ENCODE measurements around the gene GPLD1. TPM values are rescaled to one million over a fixed set of nuclear protein-coding genes. Genes with fewer than 3 reads are reported as not detected.

GPLD1 gene
- total and polyA plus RNA-seq, 4 donors = 0.45 to 3.8 (median 1.7) TPM

DNA sequence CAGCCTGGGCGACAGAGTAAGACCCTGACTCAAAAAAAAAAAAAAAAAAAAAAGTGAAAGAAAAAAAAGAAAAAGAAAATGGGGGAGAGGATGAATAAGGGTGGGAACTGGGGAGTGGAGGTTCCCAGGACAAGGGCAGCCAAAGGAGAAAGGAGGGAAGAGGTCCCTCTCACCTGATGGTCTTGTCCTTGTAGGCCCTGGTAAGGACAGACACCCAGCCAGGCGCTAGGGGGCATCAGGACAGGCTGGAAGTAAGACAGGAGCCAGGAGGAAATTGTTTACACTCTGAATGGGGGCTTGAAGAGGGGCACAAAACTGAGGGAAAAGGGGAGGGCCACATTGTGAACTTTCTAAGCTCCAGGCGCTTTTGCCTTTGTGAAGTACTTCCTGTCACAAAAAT lies 3.1 kb upstream of the GPLD1 start:
- Histone ChIP-seq H3K36me3 (ENCODE audit: control insufficient read depth in 4 of 4, insufficient read depth in 4 of 4, low read length in 4 of 4) (peaks cover 0 to 4% (median 0%) of the 10 kb centered on the region in 4 donors), H3K27me3 (ENCODE audit: control insufficient read depth in 3 of 3, insufficient read depth in 3 of 3, low read length in 2 of 3) (no peaks in the 10 kb centered on the region), H3K9me3 (ENCODE audit: control insufficient read depth in 4 of 4, insufficient read depth in 3 of 4, low read length in 3 of 4) (no peaks in the 10 kb centered on the region), H3K9ac (ENCODE audit: insufficient read depth in 1 of 2, low read length in 2 of 2) (no peak overlapping the region), H3K4me1 (ENCODE audit: control insufficient read depth in 5 of 5, insufficient read depth in 5 of 5, low read length in 5 of 5) (peaks cover 0 to 16% (median 0%) of the 10 kb centered on the region in 5 donors), H3K27ac (ENCODE audit: low read depth in 1 of 2, low read length in 1 of 2) (no peak overlapping the region), H3K4me3 (no peak overlapping the region)
- ATAC-seq (ENCODE audit: insufficient read depth, low FRiP score) (no peak), DNase-seq (peak; percentile 3 to 21 (median 11))
- WGBS, 2 donors = 75 to 82% methylated on average over 3 of the region's 3 CpGs
- TF ChIP-seq, protein P1, sequence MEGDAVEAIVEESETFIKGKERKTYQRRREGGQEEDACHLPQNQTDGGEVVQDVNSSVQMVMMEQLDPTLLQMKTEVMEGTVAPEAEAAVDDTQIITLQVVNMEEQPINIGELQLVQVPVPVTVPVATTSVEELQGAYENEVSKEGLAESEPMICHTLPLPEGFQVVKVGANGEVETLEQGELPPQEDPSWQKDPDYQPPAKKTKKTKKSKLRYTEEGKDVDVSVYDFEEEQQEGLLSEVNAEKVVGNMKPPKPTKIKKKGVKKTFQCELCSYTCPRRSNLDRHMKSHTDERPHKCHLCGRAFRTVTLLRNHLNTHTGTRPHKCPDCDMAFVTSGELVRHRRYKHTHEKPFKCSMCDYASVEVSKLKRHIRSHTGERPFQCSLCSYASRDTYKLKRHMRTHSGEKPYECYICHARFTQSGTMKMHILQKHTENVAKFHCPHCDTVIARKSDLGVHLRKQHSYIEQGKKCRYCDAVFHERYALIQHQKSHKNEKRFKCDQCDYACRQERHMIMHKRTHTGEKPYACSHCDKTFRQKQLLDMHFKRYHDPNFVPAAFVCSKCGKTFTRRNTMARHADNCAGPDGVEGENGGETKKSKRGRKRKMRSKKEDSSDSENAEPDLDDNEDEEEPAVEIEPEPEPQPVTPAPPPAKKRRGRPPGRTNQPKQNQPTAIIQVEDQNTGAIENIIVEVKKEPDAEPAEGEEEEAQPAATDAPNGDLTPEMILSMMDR (IDR thresholded peaks at IDR 0.05; ENCODE audit: control extremely low read depth, extremely low read depth) = no peak

DNA sequence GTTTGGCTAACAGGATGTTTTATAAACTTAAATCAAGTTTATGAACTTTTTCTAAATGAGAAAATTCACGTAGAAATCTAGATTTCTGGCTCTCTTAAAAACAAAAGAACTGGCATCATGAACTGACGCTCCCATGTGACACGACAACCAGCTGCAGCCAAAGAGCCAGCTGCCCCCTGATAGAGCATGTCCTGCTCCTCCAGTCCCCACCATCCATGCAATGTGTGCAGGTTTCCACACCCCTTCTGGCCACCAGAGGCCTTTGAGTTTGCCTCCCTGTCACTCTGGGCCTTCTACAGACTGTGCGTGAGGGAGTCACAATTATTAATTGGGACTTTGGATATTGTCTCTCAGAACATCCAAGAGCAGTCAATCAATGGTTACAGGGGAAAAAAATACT lies 1.6 kb upstream of the GPLD1 start:
- TF ChIP-seq, protein P1 (IDR thresholded peaks at IDR 0.05; ENCODE audit: control extremely low read depth, extremely low read depth) = no peak
- 94 to 96% methylated on average over 4 of the region's 4 CpGs for WGBS, 2 donors
- DNase-seq = no peak
- no peaks in the 10 kb centered on the region for H3K9me3 ChIP-seq (ENCODE audit: control insufficient read depth in 4 of 4, insufficient read depth in 3 of 4, low read length in 3 of 4)
- no peak overlapping the region for H3K27ac ChIP-seq (ENCODE audit: low read depth in 1 of 2, low read length in 1 of 2)
- no peak for ATAC-seq (ENCODE audit: insufficient read depth, low FRiP score)
- H3K9ac ChIP-seq (ENCODE audit: insufficient read depth in 1 of 2, low read length in 2 of 2) = no peak overlapping the region
- no peaks in the 10 kb centered on the region for H3K36me3 ChIP-seq (ENCODE audit: control insufficient read depth in 4 of 4, insufficient read depth in 4 of 4, low read length in 4 of 4)
- H3K4me1 ChIP-seq (ENCODE audit: control insufficient read depth in 5 of 5, insufficient read depth in 5 of 5, low read length in 5 of 5) = peaks cover 0 to 15% (median 0%) of the 10 kb centered on the region in 5 donors
- no peaks in the 10 kb centered on the region for H3K27me3 ChIP-seq (ENCODE audit: control insufficient read depth in 3 of 3, insufficient read depth in 3 of 3, low read length in 2 of 3)
- no peak overlapping the region for H3K4me3 ChIP-seq

DNA sequence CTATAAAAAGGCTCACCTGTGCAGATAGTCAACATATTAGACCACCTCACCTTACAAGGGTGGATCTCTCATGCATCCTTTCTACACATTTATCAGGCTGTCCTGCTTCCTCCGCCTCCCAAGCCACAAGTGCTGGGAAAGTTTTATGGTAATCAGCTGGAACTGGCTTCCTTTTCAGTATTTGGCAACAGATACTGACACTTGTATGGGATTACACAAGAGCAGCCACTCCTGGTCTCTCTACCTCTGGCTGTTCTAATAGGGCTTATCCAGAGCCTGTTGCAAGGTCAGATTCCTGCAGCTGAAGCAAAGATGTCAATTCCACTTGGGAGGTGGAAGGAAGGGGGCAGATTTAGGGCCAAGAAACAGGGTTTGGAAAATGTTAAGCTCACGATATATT lies 503 bp upstream of the GPLD1 start:
- peak in 1 of 3 donors; percentile 13 for DNase-seq
- H3K27ac ChIP-seq (ENCODE audit: low read depth in 1 of 2, low read length in 1 of 2) = no peak overlapping the region
- TF ChIP-seq, protein P1 (IDR thresholded peaks at IDR 0.05; ENCODE audit: control extremely low read depth, extremely low read depth) = no peak
- H3K27me3 ChIP-seq (ENCODE audit: control insufficient read depth in 3 of 3, insufficient read depth in 3 of 3, low read length in 2 of 3) = no peaks in the 10 kb centered on the region
- H3K9me3 ChIP-seq (ENCODE audit: control insufficient read depth in 4 of 4, insufficient read depth in 3 of 4, low read length in 3 of 4) = no peaks in the 10 kb centered on the region
- no peak overlapping the region for H3K4me3 ChIP-seq
- ATAC-seq (ENCODE audit: insufficient read depth, low FRiP score) = peak; percentile 30
- H3K36me3 ChIP-seq (ENCODE audit: control insufficient read depth in 4 of 4, insufficient read depth in 4 of 4, low read length in 4 of 4) = no peaks in the 10 kb centered on the region
- WGBS, 2 donors = 59 to 62% methylated on average over 2 of the region's 2 CpGs
- H3K9ac ChIP-seq (ENCODE audit: insufficient read depth in 1 of 2, low read length in 2 of 2) = no peak overlapping the region
- peaks cover 0 to 8% (median 0%) of the 10 kb centered on the region in 5 donors for H3K4me1 ChIP-seq (ENCODE audit: control insufficient read depth in 5 of 5, insufficient read depth in 5 of 5, low read length in 5 of 5)

DNA sequence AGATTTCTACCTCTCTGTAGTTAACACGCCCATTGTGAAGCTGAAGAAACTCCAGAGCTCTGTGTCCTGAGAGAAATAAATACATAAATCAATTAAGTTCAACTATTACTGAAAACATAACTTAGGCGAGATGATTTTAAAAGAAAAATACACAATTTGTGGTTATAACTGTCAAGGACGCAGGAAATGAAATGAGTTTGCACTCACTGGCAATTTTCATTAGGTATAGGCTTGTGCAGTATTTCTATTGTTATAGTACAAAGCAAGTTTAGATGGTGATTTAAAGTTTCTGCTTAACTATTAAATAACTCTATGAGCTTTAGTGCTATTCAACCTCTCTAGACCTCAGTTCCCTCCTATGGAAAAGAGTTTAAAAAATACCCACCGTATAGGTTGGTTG lies 3.3 kb downstream of the GPLD1 start:
- Histone ChIP-seq H3K9ac (ENCODE audit: insufficient read depth in 1 of 2, low read length in 2 of 2) (no peak overlapping the region), H3K27ac (ENCODE audit: low read depth in 1 of 2, low read length in 1 of 2) (no peak overlapping the region), H3K27me3 (ENCODE audit: control insufficient read depth in 3 of 3, insufficient read depth in 3 of 3, low read length in 2 of 3) (no peaks in the 10 kb centered on the region), H3K4me1 (ENCODE audit: control insufficient read depth in 5 of 5, insufficient read depth in 5 of 5, low read length in 5 of 5) (no peaks in the 10 kb centered on the region), H3K36me3 (ENCODE audit: control insufficient read depth in 4 of 4, insufficient read depth in 4 of 4, low read length in 4 of 4) (no peaks in the 10 kb centered on the region), H3K9me3 (ENCODE audit: control insufficient read depth in 4 of 4, insufficient read depth in 3 of 4, low read length in 3 of 4) (no peaks in the 10 kb centered on the region), H3K4me3 (no peak overlapping the region)
- TF ChIP-seq, protein P1 (IDR thresholded peaks at IDR 0.05; ENCODE audit: control extremely low read depth, extremely low read depth) = no peak
- WGBS, 2 donors = 76 to 82% methylated on average over 4 of the region's 4 CpGs
- DNase-seq (no peak), ATAC-seq (ENCODE audit: insufficient read depth, low FRiP score) (no peak)

Data from lung (tissue), 12 donors.